ENCODE data around the gene NQO2.
"Not testable (repeated sequence)": the region's sequence is repeated elsewhere in the genome, so short reads cannot be mapped to it uniquely, and the experiment has no call there.

DNA sequence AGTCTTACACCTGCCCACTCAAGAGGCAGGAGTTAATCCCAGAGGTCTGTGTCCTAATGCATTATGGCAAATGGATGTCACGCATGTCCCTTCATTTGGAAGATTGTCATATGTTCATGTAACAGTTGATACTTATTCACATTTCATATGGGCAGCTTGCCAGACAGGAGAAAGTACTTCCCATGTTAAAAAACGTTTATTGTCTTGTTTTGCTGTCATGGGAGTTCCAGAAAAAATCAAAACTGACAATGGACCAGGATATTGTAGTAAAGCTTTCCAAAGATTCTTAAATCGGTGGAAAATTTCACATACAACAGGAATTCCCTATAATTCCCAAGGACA, 55.4 kb downstream of the NQO2 start:
- TF ChIP-seq, protein P1, sequence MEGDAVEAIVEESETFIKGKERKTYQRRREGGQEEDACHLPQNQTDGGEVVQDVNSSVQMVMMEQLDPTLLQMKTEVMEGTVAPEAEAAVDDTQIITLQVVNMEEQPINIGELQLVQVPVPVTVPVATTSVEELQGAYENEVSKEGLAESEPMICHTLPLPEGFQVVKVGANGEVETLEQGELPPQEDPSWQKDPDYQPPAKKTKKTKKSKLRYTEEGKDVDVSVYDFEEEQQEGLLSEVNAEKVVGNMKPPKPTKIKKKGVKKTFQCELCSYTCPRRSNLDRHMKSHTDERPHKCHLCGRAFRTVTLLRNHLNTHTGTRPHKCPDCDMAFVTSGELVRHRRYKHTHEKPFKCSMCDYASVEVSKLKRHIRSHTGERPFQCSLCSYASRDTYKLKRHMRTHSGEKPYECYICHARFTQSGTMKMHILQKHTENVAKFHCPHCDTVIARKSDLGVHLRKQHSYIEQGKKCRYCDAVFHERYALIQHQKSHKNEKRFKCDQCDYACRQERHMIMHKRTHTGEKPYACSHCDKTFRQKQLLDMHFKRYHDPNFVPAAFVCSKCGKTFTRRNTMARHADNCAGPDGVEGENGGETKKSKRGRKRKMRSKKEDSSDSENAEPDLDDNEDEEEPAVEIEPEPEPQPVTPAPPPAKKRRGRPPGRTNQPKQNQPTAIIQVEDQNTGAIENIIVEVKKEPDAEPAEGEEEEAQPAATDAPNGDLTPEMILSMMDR (IDR thresholded peaks at IDR 0.05): not testable (repeated sequence)
- TF ChIP-seq POLR2A (IDR thresholded peaks at IDR 0.05): not testable (repeated sequence)

Measured in heart left ventricle (tissue), 13 donors.